GM12878 (cell line): ENCODE measurements around the gene PAK2. TPM values are rescaled to one million over a fixed set of nuclear protein-coding genes. Genes with fewer than 3 reads are reported as not detected.
A peak's percentile ranks its signal among the peaks of the same experiment; 100 is the strongest.

Source experiments
- ATAC-seq: fragments of 200-7000 bp; cut with Tn5 transposase; 3 replicates; pipeline ENCODE4 v1.9.1; 2020; ENCODE audit warnings: mild to moderate bottlenecking, moderate library complexity
- BruUV-seq: library from RNA; stranded (reverse); fragments of 400-500 nt; replicated peaks from 2 replicates; lab custom pipeline; 2021; lab: Mats Ljungman, UMichigan
- CTCF ChIA-PET: fragments of 300-600 bp; sonication (Branson Sonifier 250); formaldehyde crosslinking; extraction: SDS; loops from one replicate; lab custom pipeline; 2021; ENCODE audit warnings: inconsistent platforms; lab: Yijun Ruan, JAX
- POLR2A ChIA-PET: fragments of 350-600 bp; formaldehyde crosslinking; extraction: SDS; loops from one replicate; lab custom pipeline; 2021; ENCODE audit warnings: inconsistent platforms; lab: Charles Lee
- RAD21 ChIA-PET: fragments of 300-600 bp; sonication (Branson Sonifier 250); formaldehyde crosslinking; loops from one replicate; lab custom pipeline; 2023; ENCODE audit warnings: antibody characterized with exemption; ENCODE audit not compliant: unreplicated experiment; lab: Charles Lee
- SMC1A ChIA-PET: fragments of 300-600 bp; sonication (Branson Sonifier 250); formaldehyde crosslinking; loops from one replicate; lab custom pipeline; 2023; ENCODE audit not compliant: unreplicated experiment, uncharacterized antibody; lab: Charles Lee
- DNase-seq: peaks from one replicate; pipeline ENCODE4 v3.0.0-alpha.2; 2011; ENCODE audit warnings: low read depth, low spot score
- FAIRE-seq: peaks from 3 replicates; lab custom pipeline; 2011; peaks lifted over from hg19 to GRCh38; lab: Jason Lieb, UNC
- H2AFZ ChIP-seq: 2 replicates; pipeline ENCODE4 v1.6.0; 2011; ENCODE audit warnings: low read depth, low read length, control low read depth; ENCODE audit not compliant: control insufficient read depth
- H3K27ac ChIP-seq: 2 replicates; pipeline ENCODE4 v1.5.1; 2011; ENCODE audit warnings: control low read depth; ENCODE audit not compliant: control insufficient read depth, insufficient read depth
- H3K27me3 ChIP-seq, 2 experiments: replicated peaks in 1 of 2; 2 replicates each; pipeline versions ENCODE4 v1.6.0 to v1.6.1; 2011; ENCODE audit warnings: low read length in 1 of 2; ENCODE audit not compliant: control insufficient read depth in 2 of 2, insufficient read depth in 2 of 2
- H3K36me3 ChIP-seq, 2 experiments: 2 replicates each; pipeline ENCODE4 v1.5.1; 2011; ENCODE audit warnings: low read length in 1 of 2; ENCODE audit not compliant: control insufficient read depth in 2 of 2, insufficient read depth in 2 of 2
- H3K4me1 ChIP-seq: 2 replicates; pipeline ENCODE4 v1.6.1; 2011; ENCODE audit warnings: mild to moderate bottlenecking, low read length, moderate library complexity, mixed read lengths; ENCODE audit not compliant: control insufficient read depth, insufficient read depth
- H3K4me2 ChIP-seq: 2 replicates; pipeline ENCODE4 v1.6.0; 2011; ENCODE audit warnings: control low read depth; ENCODE audit not compliant: control insufficient read depth, insufficient read depth
- H3K4me3 ChIP-seq: fragments of 200-600 bp; sonication (generic); 2 replicates; pipeline ENCODE4 v1.5.1; 2016
- H3K79me2 ChIP-seq: 2 replicates; pipeline ENCODE4 v1.6.0; 2011; ENCODE audit warnings: low read length; ENCODE audit not compliant: control insufficient read depth, insufficient read depth
- H3K9ac ChIP-seq: 2 replicates; pipeline ENCODE4 v1.8.0; 2011; ENCODE audit warnings: low read length, control low read depth, mixed read lengths; ENCODE audit not compliant: control insufficient read depth, insufficient read depth
- H3K9me3 ChIP-seq: replicated peaks from 3 replicates; pipeline ENCODE4 v1.5.1; 2011; ENCODE audit warnings: mild to moderate bottlenecking, low read length; ENCODE audit not compliant: control insufficient read depth, insufficient read depth
- H4K20me1 ChIP-seq: 2 replicates; pipeline ENCODE4 v1.6.0; 2011; ENCODE audit not compliant: control insufficient read depth, insufficient read depth
- BACH1 ChIP-seq: fragments of 450-650 bp; IDR thresholded peaks from 2 replicates; pipeline ENCODE4 v1.6.1; 2017; ENCODE audit warnings: mild to moderate bottlenecking, borderline replicate concordance
- CHD1 ChIP-seq: IDR thresholded peaks from 2 replicates; pipeline ENCODE4 v1.6.1; 2012; ENCODE audit warnings: low read depth, low read length, improper control_type of control experiment
- PAX8 ChIP-seq: fragments of 450-650 bp; IDR thresholded peaks from 2 replicates; pipeline ENCODE4 v1.6.1; 2017; ENCODE audit warnings: mild to moderate bottlenecking, moderate library complexity
- TCF3 ChIP-seq: IDR thresholded peaks from 2 replicates; pipeline ENCODE4 v1.6.1; 2012; ENCODE audit warnings: low read depth, mild to moderate bottlenecking, low read length, borderline replicate concordance; ENCODE audit not compliant: insufficient read depth
- YBX1 ChIP-seq: fragments of 450-650 bp; IDR thresholded peaks from 2 replicates; pipeline ENCODE4 v1.6.1; 2016; ENCODE audit warnings: antibody characterized with exemption
- ZBED1 ChIP-seq: IDR thresholded peaks from 2 replicates; pipeline ENCODE4 v1.6.1; 2016; ENCODE audit warnings: borderline replicate concordance
- ZNF622 ChIP-seq: fragments of 450-650 bp; IDR thresholded peaks from 2 replicates; pipeline ENCODE4 v1.6.1; 2017; ENCODE audit warnings: mild to moderate bottlenecking, inconsistent platforms
- WGBS: methylation state at CpG from one replicate; pipeline ENCODE4 v1.1.6; 2016; ENCODE audit warnings: low lambda C conversion rate; ENCODE audit not compliant: insufficient replicate concordance, insufficient coverage; ENCODE audit errors: missing lambda C conversion rate; 5-methylcytosine and 5-hydroxymethylcytosine counted together
- in situ Hi-C: fragments of 300-500 bp; cut with MboI; formaldehyde crosslinking; loops from 9 replicates; pipeline ENCODE4 v1.14.3; 2018; ENCODE audit warnings: mixed read lengths
- intact Hi-C: fragments of 100-400 bp; cut with micrococcal nuclease; formaldehyde crosslinking; loops from one replicate; pipeline ENCODE4 v1.14.2; 2022; ENCODE audit not compliant: unreplicated experiment
- polyA plus RNA-seq, 11 experiments: library from polyadenylated mRNA; depleted of rRNA in 4 of 11; unstranded in 6 of 11; stranded (reverse) in 5 of 11; fragments of >200 nt; fragmentation: Nextera tagmentation in 4 of 11; fragmentation: Illumina TruSeq in 1 of 11; extraction: Ambion mirVana in 4 of 11; extraction: Trizol in 1 of 11; gene quantifications; 1 replicate in 1 of 11; 2 replicates in 10 of 11; pipeline versions ENCODE4 v1.2.1 to v1.2.3, GENCODE V29; 2011 to 2016; ENCODE audit warnings: inconsistent platforms in 2 of 11, missing spikeins in 2 of 11, low read depth in 1 of 11
- total RNA-seq, 4 experiments: library from RNA; depleted of rRNA in 3 of 4; stranded (reverse); fragments of >200 nt in 3 of 4; fragmentation: Illumina TruSeq in 1 of 4; extraction: Trizol in 1 of 4; gene quantifications; 2 replicates each; pipeline versions ENCODE4 v1.2.1 to v1.2.3, GENCODE V29; 2013 to 2021
- TF ChIP-seq, protein P1 (sequence below): IDR thresholded peaks from 2 replicates; pipeline ENCODE4 v1.6.1; 2011; ENCODE audit warnings: borderline replicate concordance, low read depth, mild to moderate bottlenecking, moderate library complexity, low read length; ENCODE audit not compliant: insufficient read depth, poor library complexity, severe bottlenecking
- TF ChIP-seq, protein P2 (sequence below): fragments of 450-650 bp; formaldehyde crosslinking; IDR thresholded peaks from 2 replicates; pipeline ENCODE4 v1.4.0; 2022; ENCODE audit warnings: mild to moderate bottlenecking, moderate library complexity
- TF ChIP-seq, protein P3 (sequence below): IDR thresholded peaks from 2 replicates; pipeline ENCODE4 v1.6.1; 2011; ENCODE audit warnings: low read depth, low read length, improper control_type of control experiment, borderline replicate concordance

The PAK2 gene
- total and polyA plus RNA-seq, 10 of the 15 experiments (the other 5 are each of a cell fraction or from before 2014, with no cell fraction given): 9.0 to 59.1 (median 27.0) TPM

DNA sequence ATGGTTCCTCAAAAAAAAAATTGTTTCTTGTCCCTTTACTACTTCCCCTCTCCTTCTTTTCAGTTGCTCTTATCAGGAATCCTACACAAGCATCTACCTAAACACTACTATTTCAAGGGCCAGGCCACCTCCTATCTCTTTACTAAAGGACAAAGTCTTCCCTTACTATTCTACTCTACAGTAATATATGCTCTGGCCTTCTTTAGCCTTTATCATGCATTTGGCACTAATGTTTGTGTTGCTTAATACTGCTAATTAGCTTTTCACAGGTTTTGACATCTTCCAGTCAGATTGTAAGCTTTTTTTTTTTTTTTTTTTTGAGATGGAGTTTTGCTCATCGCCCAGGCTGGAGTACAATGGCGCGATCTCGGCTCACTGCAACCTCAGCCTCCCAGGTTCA is 32.9 kb upstream of the PAK2 start (continued):
- TF ChIP-seq, protein P1, sequence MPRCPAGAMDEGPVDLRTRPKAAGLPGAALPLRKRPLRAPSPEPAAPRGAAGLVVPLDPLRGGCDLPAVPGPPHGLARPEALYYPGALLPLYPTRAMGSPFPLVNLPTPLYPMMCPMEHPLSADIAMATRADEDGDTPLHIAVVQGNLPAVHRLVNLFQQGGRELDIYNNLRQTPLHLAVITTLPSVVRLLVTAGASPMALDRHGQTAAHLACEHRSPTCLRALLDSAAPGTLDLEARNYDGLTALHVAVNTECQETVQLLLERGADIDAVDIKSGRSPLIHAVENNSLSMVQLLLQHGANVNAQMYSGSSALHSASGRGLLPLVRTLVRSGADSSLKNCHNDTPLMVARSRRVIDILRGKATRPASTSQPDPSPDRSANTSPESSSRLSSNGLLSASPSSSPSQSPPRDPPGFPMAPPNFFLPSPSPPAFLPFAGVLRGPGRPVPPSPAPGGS: no peak
- TF ChIP-seq TCF3: no peak
- no peak for TF ChIP-seq CHD1
- TF ChIP-seq, protein P2, sequence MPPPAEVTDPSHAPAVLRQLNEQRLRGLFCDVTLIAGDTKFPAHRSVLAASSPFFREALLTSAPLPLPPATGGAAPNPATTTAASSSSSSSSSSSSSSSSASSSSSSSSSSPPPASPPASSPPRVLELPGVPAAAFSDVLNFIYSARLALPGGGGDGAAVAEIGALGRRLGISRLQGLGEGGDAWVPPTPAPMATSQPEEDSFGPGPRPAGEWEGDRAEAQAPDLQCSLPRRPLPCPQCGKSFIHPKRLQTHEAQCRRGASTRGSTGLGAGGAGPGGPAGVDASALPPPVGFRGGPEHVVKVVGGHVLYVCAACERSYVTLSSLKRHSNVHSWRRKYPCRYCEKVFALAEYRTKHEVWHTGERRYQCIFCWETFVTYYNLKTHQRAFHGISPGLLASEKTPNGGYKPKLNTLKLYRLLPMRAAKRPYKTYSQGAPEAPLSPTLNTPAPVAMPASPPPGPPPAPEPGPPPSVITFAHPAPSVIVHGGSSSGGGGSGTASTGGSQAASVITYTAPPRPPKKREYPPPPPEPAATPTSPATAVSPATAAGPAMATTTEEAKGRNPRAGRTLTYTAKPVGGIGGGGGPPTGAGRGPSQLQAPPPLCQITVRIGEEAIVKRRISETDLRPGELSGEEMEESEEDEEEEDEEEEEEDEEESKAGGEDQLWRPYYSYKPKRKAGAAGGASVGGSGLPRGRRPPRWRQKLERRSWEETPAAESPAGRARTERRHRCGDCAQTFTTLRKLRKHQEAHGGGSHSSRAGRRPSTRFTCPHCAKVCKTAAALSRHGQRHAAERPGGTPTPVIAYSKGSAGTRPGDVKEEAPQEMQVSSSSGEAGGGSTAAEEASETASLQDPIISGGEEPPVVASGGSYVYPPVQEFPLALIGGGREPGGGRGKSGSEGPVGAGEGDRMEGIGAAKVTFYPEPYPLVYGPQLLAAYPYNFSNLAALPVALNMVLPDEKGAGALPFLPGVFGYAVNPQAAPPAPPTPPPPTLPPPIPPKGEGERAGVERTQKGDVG (CRISPR knock-in tag): no peak
- TF ChIP-seq BACH1: no peak

DNA sequence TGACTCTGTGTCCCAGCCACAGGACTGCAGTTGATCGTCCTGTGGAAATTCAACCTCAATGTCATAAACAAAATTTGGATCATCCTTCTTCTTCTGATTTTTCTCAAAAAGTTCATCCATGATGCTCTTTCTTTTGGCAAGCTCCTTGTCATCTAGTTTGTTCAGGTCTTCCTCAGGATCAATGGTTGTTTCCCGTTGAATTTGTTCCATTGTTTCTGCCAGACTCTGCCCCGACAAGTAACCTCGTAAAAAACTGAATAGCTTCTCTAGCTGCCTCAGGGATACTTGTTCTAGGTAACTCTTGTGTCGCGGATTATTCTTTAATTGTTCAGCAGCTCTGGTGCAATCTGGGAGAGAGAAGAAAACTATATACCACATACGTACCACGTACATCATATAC is 32.1 kb upstream of the PAK2 start:
- Histone ChIP-seq H3K4me1 (no peaks in the 10 kb centered on the region), H3K4me2 (no peak overlapping the region), H3K27ac (no peak overlapping the region), H3K9me3 (no peaks in the 10 kb centered on the region), H3K4me3 (no peak overlapping the region), H3K27me3 (no peaks in the 10 kb centered on the region), H3K79me2 (peaks cover 1% of the 10 kb centered on the region), H3K9ac (no peak overlapping the region), H4K20me1 (no peaks in the 10 kb centered on the region), H3K36me3 (no peaks in the 10 kb centered on the region; a peak in 1 of 4 replicates), H2AFZ (no peak overlapping the region)
- in situ Hi-C loops: no loop called here
- TF ChIP-seq, protein P3, sequence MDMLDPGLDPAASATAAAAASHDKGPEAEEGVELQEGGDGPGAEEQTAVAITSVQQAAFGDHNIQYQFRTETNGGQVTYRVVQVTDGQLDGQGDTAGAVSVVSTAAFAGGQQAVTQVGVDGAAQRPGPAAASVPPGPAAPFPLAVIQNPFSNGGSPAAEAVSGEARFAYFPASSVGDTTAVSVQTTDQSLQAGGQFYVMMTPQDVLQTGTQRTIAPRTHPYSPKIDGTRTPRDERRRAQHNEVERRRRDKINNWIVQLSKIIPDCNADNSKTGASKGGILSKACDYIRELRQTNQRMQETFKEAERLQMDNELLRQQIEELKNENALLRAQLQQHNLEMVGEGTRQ: no peak
- TF ChIP-seq ZBED1 (no peak), ZNF622 (no peak), PAX8 (no peak), YBX1 (no peak)
- TF ChIP-seq, protein P2 (CRISPR knock-in tag): no peak
- no TSS peak for BruUV-seq
- ATAC-seq: no peak
- FAIRE-seq: peak; percentile 27
- ChIA-PET CTCF (interaction anchor here (0.9 to 1.5 kb wide), 5 partner anchors 12 to 634 kb away, joined by 3 to 5 read pairs (median 3); no protein-coding TSS in a partner anchor), RAD21 (interaction anchor here (0.6 to 1.7 kb wide), 3 partner anchors 20 to 35 kb away, joined by 3 to 5 read pairs (median 4); no protein-coding TSS in a partner anchor), POLR2A (interaction anchor here (0.8 kb wide), 1 partner anchor 8 kb away, joined by 4 read pairs; no protein-coding TSS in a partner anchor), SMC1A (interaction anchor here (0.7 to 1.9 kb wide), 4 partner anchors 10 to 841 kb away, joined by 3 to 5 read pairs (median 4); no protein-coding TSS in a partner anchor)
- 95% methylated on average over 8 of the region's 8 CpGs for WGBS
- intact Hi-C loops: no loop called here
- DNase-seq: no peak
